PC-3 (cell line): ENCODE measurements around the gene RPS6KC1. TPM values are rescaled to one million over a fixed set of nuclear protein-coding genes. Genes with fewer than 3 reads are reported as not detected.

Experiments
- ATAC-seq: fragments of 200-7000 bp; cut with Tn5 transposase; 2 replicates; pipeline ENCODE4 v1.9.1; 2020; ENCODE audit warnings: mild to moderate bottlenecking, moderate library complexity
- BruUV-seq: library from RNA; stranded (reverse); fragments of 400-500 nt; replicated peaks from 2 replicates; lab custom pipeline; 2021; lab: Mats Ljungman, UMichigan
- CTCF ChIA-PET: fragments of 300-600 bp; sonication (Branson Sonifier 250); formaldehyde crosslinking; loops from one replicate; lab custom pipeline; 2022; ENCODE audit warnings: antibody characterized with exemption; lab: Charles Lee
- POLR2A ChIA-PET: fragments of 300-600 bp; sonication (Branson Sonifier 250); formaldehyde crosslinking; loops from one replicate; lab custom pipeline; 2022; ENCODE audit warnings: antibody characterized with exemption; ENCODE audit not compliant: unreplicated experiment; lab: Charles Lee
- DNase-seq: peaks from one replicate; pipeline ENCODE4 v3.0.0-alpha.2; 2015
- H2AFZ ChIP-seq: fragments of 300-600 bp; sonication (generic); 2 replicates; pipeline ENCODE4 v1.6.0; 2016; ENCODE audit warnings: antibody characterized with exemption, low read length
- H3F3A ChIP-seq: fragments of 300-600 bp; sonication (generic); one replicate; pipeline ENCODE4 v1.6.0; 2017; ENCODE audit warnings: antibody characterized with exemption, low read length, control low read depth, mild to moderate bottlenecking; ENCODE audit not compliant: unreplicated experiment
- H3K27ac ChIP-seq: fragments of 300-600 bp; sonication (generic); 2 replicates; pipeline ENCODE4 v1.5.1; 2016; ENCODE audit warnings: mild to moderate bottlenecking, low read length
- H3K27me3 ChIP-seq: fragments of 300-600 bp; sonication (generic); 2 replicates; pipeline ENCODE4 v1.6.1; 2016; ENCODE audit warnings: low read length, mixed read lengths
- H3K36me3 ChIP-seq: fragments of 300-600 bp; sonication (generic); 2 replicates; pipeline ENCODE4 v1.6.1; 2016; ENCODE audit warnings: low read depth, mixed run types, low read length, mixed read lengths
- H3K4me1 ChIP-seq: fragments of 300-600 bp; sonication (generic); 2 replicates; pipeline ENCODE4 v1.5.1; 2016; ENCODE audit warnings: low read length; ENCODE audit not compliant: insufficient read depth
- H3K4me2 ChIP-seq: fragments of 300-600 bp; sonication (generic); 2 replicates; pipeline ENCODE4 v1.6.0; 2016; ENCODE audit warnings: low read length
- H3K4me3 ChIP-seq: fragments of 300-600 bp; sonication (generic); 2 replicates; pipeline ENCODE4 v1.5.1; 2016; ENCODE audit warnings: mild to moderate bottlenecking, low read length, mixed read lengths
- H3K79me2 ChIP-seq: fragments of 300-600 bp; sonication (generic); 2 replicates; pipeline ENCODE4 v1.6.1; 2017; ENCODE audit warnings: low read length, mixed read lengths
- H3K9ac ChIP-seq: fragments of 300-600 bp; sonication (generic); 2 replicates; pipeline ENCODE4 v1.6.0; 2016; ENCODE audit warnings: mild to moderate bottlenecking, low read length
- H3K9me2 ChIP-seq: fragments of 300-600 bp; sonication (generic); replicated peaks from 2 replicates; pipeline ENCODE4 v1.6.1; 2016; ENCODE audit warnings: mixed run types, low read length, mixed read lengths
- H3K9me3 ChIP-seq: fragments of 300-600 bp; sonication (generic); 2 replicates; pipeline ENCODE4 v1.6.1; 2016; ENCODE audit warnings: low read length, mixed read lengths
- H4K20me1 ChIP-seq: fragments of 300-600 bp; sonication (generic); 2 replicates; pipeline ENCODE4 v1.6.1; 2016; ENCODE audit warnings: low read length, mixed read lengths
- CTCF ChIP-seq: fragments of 300-600 bp; sonication (generic); conservative IDR thresholded peaks from 2 replicates; pipeline ENCODE4 v1.5.1; 2017; ENCODE audit warnings: antibody characterized with exemption, low read depth, mild to moderate bottlenecking, low read length
- EZH2 ChIP-seq: fragments of 300-600 bp; sonication (generic); IDR thresholded peaks from one replicate; pipeline ENCODE4 v1.6.1; 2017; ENCODE audit warnings: antibody characterized with exemption, mild to moderate bottlenecking, low read length; ENCODE audit not compliant: unreplicated experiment
- EZH2phosphoT487 ChIP-seq: fragments of 300-600 bp; sonication (generic); IDR thresholded peaks from 2 replicates; pipeline ENCODE4 v1.6.1; 2018; ENCODE audit warnings: mild to moderate bottlenecking, antibody characterized with exemption, low read length, borderline replicate concordance
- intact Hi-C: fragments of 100-400 bp; cut with micrococcal nuclease; formaldehyde crosslinking; loops from 2 replicates; pipeline ENCODE4 v1.9.0; 2023
- total RNA-seq: library from RNA; depleted of rRNA; stranded (reverse); fragments of >200 nt; gene quantifications from 2 replicates; pipeline ENCODE4 v1.2.3, GENCODE V29; 2014

The RPS6KC1 gene
- total RNA-seq, 1 experiment from 2014 or later = 21.1 TPM

DNA sequence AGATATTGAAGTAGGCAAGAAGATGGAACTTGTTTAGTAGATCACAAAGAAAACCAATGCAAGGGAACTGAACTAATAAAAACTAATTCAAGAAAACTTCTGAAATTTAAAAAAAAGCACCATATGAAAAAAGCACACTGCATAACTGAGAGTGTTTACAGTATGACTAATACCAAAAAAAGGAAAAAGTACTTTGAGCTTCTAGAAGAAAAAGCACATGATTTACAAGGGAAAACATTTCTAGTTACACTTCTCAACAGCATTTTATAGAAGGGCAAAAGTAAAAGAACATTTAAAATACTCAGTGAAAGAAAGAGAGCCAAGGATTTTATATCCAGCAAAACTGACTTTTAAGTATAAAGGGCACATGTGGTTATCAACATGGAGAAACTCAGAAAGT, 233.6 kb downstream of the RPS6KC1 start:
- Histone ChIP-seq H3K4me3 (no peak overlapping the region), H3K4me2 (no peak overlapping the region), H4K20me1 (no peaks in the 10 kb centered on the region), H3K36me3 (no peaks in the 10 kb centered on the region), H3K4me1 (peaks cover 13% of the 10 kb centered on the region; the same call in 1 of the 2 replicates), H3K27ac (no peak overlapping the region), H3K79me2 (no peaks in the 10 kb centered on the region), H3K9me3 (no peaks in the 10 kb centered on the region), H2AFZ (no peak overlapping the region), H3K9me2 (no peaks in the 10 kb centered on the region), H3F3A (no peaks in the 10 kb centered on the region), H3K27me3 (no peaks in the 10 kb centered on the region), H3K9ac (no peak overlapping the region)
- TF ChIP-seq CTCF = no peak
- TF ChIP-seq EZH2 = no peak
- TF ChIP-seq EZH2phosphoT487 = no peak
- peak; percentile 83 for ATAC-seq
- no TSS peak for BruUV-seq
- peak; percentile 56 for DNase-seq
- POLR2A ChIA-PET = no interaction called here
- intact Hi-C loops = loop anchor here (2.0 to 5.0 kb wide), 3 partner anchors 20 to 162 kb away; no protein-coding TSS in a partner anchor
- CTCF ChIA-PET = interaction anchor here (0.5 kb wide), 1 partner anchor 22 kb away, joined by 8 read pairs; no protein-coding TSS in a partner anchor

- no peak overlapping the region for H3K27ac ChIP-seq
- intact Hi-C loops = loop anchor here (5.0 kb wide), 1 partner anchor 164 kb away; no protein-coding TSS in a partner anchor
- H3K9me3 ChIP-seq = no peaks in the 10 kb centered on the region
- POLR2A ChIA-PET = no interaction called here
- no peaks in the 10 kb centered on the region for H3F3A ChIP-seq
- no peak overlapping the region for H2AFZ ChIP-seq
- H3K9ac ChIP-seq = no peak overlapping the region
- no peak overlapping the region for H3K4me2 ChIP-seq
- ATAC-seq (no peak), DNase-seq (peak; percentile 23)
- H3K9me2 ChIP-seq = no peaks in the 10 kb centered on the region
- no peak overlapping the region for H3K4me3 ChIP-seq
- CTCF ChIA-PET = no interaction called here
- TF ChIP-seq EZH2phosphoT487 (no peak), CTCF (peak; percentile 73)
- peaks cover 13% of the 10 kb centered on the region; the same call in 1 of the 2 replicates for H3K4me1 ChIP-seq
- H3K27me3 ChIP-seq = no peaks in the 10 kb centered on the region
- no peaks in the 10 kb centered on the region for H3K79me2 ChIP-seq
- H3K36me3 ChIP-seq = no peaks in the 10 kb centered on the region
- H4K20me1 ChIP-seq = no peaks in the 10 kb centered on the region
- no TSS peak for BruUV-seq
Observed at GRCh38 chr1:213286235-213286634, 235.2 kb downstream of the RPS6KC1 start.

GRCh38 chr1:213287987-213288386, 236.9 kb downstream of the RPS6KC1 start:
- no TSS peak for BruUV-seq

More at GRCh38 chr1:213287987-213288386, 236.9 kb downstream of the RPS6KC1 start:
- H3K4me1 ChIP-seq = peaks cover 13% of the 10 kb centered on the region; the same call in 1 of the 2 replicates
- ChIA-PET CTCF (no interaction called here), POLR2A (no interaction called here)
- no peak overlapping the region for H3K9ac ChIP-seq
- ATAC-seq = no peak
- intact Hi-C loops = loop anchor here (5.0 kb wide), 1 partner anchor 166 kb away; no protein-coding TSS in a partner anchor
- no peak overlapping the region for H2AFZ ChIP-seq
- no peaks in the 10 kb centered on the region for H3K36me3 ChIP-seq
- TF ChIP-seq CTCF = no peak
- TF ChIP-seq EZH2 = no peak
- TF ChIP-seq EZH2phosphoT487 = no peak
- no peaks in the 10 kb centered on the region for H3F3A ChIP-seq
- H3K9me2 ChIP-seq = no peaks in the 10 kb centered on the region
- no peak overlapping the region for H3K27ac ChIP-seq
- no peaks in the 10 kb centered on the region for H3K27me3 ChIP-seq
- no peak overlapping the region for H3K4me2 ChIP-seq
- no peaks in the 10 kb centered on the region for H3K79me2 ChIP-seq
- H4K20me1 ChIP-seq = no peaks in the 10 kb centered on the region
- H3K9me3 ChIP-seq = no peaks in the 10 kb centered on the region
- H3K4me3 ChIP-seq = no peak overlapping the region
- peak; percentile 21 for DNase-seq
